Measurements from ENCODE around the gene CBL.

- TF ChIP-seq CTCF (IDR thresholded peaks at IDR 0.05), result no peak
- TF ChIP-seq POLR2A (IDR thresholded peaks at IDR 0.05), result no peak
Measured at GRCh38 chr11:119236891-119237290, 30.8 kb downstream of the CBL start.
